NCI-H345 treated with DMSO at 0.1 percent for 48 hours (cell line): Measurements from ENCODE around the gene PKN3.

ENCODE experiments used
- DNase-seq: peaks from one replicate; lab custom pipeline; 2025; ENCODE audit not compliant: unreplicated experiment; lab: John Stamatoyannopoulos, UW

The PKN3 gene

DNA sequence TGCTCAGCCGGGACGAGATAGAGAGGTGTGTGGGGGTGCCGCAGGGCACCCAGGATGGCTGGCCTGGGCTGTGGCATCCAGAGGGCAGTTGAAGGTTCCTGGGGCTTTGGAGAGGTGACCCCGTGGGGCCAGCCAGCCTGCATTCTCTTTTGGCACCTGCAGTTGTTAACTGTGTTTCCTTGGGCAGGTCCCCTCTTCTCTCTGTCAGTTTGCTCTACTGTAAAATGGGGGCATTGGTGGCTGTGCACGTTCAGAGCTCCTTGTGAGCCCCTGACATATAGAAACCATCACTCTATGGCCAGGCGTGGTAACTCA is 13.1 kb downstream of the PKN3 start:
- DNase-seq: no peak

DNA sequence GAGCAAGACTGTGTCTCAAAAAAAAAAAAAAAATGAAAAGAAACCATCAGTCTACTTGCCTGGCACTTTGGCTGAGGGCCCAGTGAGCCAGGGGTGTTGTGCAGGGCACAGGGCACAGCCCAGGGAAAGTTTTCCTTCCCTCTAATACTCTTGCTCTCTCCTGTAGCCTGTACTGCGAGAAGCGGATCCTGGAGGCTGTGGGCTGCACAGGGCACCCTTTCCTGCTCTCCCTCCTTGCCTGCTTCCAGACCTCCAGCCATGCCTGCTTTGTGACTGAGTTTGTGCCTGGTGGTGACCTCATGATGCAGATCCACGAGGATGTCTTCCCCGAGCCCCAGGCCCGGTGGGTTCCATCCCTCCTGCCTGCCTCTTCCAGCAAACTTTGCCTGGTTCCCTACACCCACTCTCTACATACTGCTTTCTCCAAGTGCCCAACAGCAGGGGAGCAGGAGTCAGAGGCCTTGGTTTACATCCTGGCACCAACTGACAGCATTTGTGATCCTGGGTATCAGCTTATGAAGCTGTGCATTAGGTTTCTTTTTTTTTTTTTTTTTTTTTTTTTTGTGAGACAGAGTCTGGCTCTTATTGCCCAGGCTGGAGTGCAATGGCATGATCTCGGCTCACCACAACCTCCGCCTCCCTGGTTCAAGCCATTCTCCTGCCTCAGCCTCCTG is 14.4 kb downstream of the PKN3 start:
- no peak for DNase-seq

GRCh38 chr9:128718047-128718446 is 15.7 kb downstream of the PKN3 start:
- no peak for DNase-seq

- DNase-seq: no peak
Measured at GRCh38 chr9:128718475-128718874, 16.2 kb downstream of the PKN3 start.

- no peak for DNase-seq
Measured at GRCh38 chr9:128719919-128720605, 17.8 kb downstream of the PKN3 start.

DNA sequence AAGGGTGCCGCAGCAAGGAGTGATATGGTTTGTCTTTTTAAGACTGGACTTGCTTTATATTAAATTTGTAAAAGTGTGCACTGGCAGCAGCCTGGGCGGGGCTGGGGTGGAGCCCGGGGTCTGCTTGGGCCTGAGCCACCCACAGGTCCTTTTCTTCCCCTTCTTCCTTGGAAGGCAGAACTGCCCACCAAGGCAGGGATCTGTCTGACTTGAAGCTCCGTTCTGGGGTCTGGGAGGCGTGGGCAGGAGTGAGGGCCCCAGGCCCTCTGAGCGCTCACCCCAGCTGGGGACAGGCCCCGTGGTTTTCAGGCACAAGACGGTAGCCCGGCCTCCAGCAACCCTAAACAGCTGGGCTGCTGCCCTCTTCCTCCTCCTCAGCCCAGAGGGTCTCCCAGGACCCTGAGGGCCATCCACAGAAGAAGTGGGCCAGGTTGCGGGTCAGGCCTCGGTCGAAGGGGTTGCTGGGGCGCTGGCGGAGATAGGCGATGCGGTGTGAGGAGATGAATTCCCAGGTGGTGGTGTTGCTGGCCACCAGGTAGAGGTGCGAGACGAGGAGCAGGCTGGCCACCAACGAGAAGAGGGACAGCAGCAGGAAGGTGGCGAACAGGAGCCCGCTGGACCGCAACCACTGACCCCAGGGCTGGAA is 18.7 kb downstream of the PKN3 start:
- DNase-seq: no peak

DNA sequence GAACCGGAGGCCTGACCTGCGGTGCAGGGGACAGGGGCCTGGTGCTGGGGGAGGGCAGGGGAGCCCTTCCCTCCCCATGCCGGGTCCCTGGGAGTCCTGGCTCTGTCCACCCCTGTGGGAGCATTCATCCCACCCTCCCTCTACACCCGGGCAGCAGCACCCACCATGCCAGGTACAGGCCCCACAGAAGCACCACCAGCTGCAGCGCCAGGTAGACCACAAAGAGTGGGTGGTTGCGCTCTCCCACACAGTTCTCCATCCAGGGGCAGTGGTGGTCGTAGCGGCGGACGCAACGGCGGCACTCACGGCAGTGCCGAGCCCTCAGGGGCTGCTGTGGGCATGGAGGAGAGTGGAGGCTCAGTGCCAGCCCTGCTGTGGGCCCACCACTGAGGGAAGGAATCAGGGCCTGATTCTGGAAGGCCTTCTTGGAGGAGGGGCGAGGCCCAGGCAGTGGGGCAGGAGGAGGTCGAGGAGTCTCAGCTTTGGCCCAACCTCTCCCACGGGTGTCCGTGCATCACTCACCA is 19.2 kb downstream of the PKN3 start:
- DNase-seq: no peak

- DNase-seq: no peak
Measured at GRCh38 chr9:128722380-128723351, 20.4 kb downstream of the PKN3 start.

DNA sequence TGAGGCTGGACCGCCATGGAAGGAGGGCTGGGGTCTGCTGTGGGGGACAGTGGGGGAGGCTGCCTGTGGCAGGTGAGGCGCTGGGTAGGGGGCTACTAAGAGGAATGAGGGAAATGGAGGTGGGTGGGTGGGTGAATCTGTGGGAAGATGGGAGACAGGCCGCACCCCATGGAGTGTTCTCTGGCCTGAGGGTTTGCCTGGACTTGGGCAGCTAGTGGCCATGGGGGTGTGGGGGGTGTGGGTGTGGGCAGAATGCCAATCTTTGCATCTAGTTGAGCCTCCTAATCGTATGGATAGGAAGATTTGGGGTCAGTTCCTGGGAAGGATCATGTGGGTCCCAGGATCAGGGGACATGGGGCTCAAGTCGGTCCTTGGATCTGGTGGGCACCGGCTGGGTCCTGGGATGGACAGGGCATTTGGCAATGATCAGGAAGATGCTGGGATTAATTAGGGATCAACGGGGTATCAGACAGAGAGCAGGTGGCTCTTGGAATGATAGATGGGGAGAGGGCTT is 21.1 kb downstream of the PKN3 start:
- no peak for DNase-seq

- DNase-seq: peak; percentile 99
Measured at GRCh38 chr9:128723866-128724743, 21.8 kb downstream of the PKN3 start, which contains the start of gene ZDHHC12. ZDHHC12 (minus strand) TSS chr9:128724127; CDS start chr9:128724093, 34 bp downstream.

DNA sequence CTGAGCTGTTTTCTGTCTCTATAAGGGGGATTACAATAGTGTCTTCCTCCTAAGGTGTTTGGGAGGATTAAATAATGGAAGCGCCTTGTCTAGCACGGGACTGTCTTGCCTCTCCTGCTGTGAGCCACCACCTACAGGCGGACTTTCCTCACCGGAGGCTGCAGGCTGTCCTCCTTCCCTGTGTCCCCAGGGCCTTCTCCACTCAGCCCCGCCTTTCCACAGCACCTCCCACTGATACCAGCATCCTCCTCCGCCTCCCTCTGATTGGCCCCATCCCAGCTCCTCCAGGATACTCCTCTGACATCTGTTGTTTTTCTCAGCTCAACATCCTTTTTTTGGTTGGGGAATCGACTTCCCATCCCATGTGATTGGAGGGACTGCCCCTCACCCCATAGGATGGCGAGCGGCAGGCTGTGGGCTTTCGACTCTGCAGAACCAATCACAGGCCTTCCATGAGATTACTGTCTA is 22.5 kb downstream of the PKN3 start:
- peak; percentile 59 for DNase-seq

DNA sequence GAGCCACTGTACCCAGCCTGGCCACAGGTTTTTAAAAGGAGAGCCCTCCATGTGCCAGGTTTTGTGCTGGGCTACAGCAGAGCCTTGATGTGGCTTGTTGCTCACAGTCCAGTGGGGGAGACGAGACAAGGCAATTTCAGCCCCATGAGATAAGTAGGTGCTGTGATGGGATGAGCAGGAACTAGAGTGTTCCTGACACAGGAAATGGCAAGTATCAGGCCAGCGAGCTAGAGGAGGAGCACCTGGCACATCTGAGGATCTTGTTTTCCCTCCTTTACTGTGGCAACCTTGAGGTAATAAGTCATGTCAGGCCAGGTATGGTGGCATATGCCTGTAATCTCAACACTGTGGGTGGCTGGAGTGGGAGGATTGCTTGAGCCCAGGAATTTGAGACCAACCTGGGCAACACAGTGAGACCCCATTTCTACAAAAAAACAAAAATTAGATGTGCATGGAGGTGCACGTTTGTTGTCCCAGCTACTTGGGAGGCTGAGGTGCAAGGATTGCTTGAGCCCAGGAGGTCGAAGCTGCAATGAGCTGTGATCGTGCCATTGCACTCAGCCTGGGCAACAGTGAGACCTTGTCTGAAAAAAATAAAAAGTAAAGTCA is 25.4 kb downstream of the PKN3 start:
- no peak for DNase-seq

DNA sequence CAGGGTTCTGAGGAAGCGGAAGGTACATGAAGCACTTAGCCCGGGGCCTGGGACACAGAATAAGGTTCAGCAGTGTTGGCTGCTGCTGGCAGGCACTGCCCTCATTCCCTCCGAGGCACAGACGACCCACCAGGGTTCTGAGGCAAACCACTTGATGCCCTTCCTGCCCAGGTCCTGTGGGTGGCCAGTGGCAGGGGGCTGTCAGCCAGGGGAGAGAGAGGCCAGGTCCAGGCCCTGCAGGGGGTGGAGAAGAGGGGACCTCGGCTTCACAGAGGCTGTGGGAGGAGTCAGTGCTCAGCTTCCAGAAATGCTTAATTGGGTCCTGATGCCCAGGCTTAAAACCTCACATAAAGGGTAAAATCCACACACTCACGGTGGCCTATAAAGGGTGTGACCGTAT is 26.0 kb downstream of the PKN3 start:
- no peak for DNase-seq

DNA sequence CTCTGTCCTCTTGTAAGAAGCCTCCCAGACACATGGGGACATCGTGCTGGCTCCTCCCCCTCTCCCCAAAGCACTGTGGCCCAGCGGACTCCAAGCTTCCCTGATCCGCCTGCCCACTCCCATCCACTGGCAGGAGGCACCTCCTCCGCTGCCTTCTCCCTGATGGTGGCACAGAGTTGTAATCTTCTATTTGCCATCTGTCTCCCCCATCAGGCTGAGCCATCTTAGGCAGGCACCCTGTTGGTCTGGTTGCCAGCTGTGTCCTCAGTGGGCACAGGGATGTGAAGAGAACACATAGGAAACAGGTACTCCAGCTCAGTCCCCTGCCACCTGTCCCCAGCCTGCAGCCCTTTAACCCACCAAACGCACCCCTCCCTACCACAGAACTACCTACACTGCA is 27.0 kb downstream of the PKN3 start:
- peak; percentile 12 for DNase-seq

GRCh38 chr9:128729766-128730517 is 27.6 kb downstream of the PKN3 start:
- no peak for DNase-seq

- no peak for DNase-seq
Measured at GRCh38 chr9:128731093-128731492, 28.8 kb downstream of the PKN3 start.

DNA sequence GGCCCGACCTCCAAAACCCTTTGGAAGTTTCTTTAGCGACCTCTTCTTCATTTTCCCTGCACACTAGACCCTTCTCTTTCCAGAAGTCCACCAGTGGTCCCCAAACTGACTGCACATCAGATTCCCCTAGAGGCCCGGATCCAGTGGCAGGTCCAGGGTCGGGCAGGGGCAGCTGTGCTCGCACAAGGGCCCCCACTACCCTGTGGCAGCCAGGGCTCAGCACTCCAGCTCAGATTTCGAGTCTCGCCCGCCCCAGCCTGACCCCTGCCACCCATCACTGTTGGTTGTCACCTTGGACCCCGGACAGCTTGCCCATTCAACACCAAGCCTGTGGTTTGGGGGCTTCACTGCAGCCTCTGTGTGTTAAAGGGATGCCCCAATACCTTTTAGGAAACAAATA is 29.4 kb downstream of the PKN3 start:
- DNase-seq: no peak

GRCh38 chr9:128732576-128732975 is 30.3 kb downstream of the PKN3 start:
- DNase-seq: no peak

DNA sequence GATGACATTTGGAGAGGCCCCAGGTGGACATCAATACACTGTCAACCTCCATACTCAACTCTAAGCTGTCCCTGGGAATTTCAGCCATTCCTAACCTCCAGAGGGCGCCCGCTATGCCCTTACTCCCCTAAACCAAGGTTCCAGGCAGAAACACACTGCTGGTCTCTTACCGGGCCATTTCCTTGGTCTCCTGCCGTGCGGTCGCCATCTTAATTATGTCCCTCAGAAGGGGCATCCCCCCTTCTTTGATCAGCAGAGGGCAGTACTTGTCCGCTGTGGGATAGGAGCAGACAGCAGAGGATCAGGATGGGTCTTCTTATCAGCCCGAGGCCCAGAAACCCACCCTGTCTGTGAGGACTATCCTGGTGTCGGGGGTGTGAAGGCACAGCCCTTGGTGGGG is 31.0 kb downstream of the PKN3 start:
- no peak for DNase-seq
